ENCODE data around the gene SCYL2. TPM values are rescaled to one million over a fixed set of nuclear protein-coding genes. Genes with fewer than 3 reads are reported as not detected.
"Not testable (repeated sequence)": the region's sequence is repeated elsewhere in the genome, so short reads cannot be mapped to it uniquely, and the experiment has no call there.

The SCYL2 gene
- total RNA-seq, 1 experiment from 2014 or later, result 49.5 TPM

DNA sequence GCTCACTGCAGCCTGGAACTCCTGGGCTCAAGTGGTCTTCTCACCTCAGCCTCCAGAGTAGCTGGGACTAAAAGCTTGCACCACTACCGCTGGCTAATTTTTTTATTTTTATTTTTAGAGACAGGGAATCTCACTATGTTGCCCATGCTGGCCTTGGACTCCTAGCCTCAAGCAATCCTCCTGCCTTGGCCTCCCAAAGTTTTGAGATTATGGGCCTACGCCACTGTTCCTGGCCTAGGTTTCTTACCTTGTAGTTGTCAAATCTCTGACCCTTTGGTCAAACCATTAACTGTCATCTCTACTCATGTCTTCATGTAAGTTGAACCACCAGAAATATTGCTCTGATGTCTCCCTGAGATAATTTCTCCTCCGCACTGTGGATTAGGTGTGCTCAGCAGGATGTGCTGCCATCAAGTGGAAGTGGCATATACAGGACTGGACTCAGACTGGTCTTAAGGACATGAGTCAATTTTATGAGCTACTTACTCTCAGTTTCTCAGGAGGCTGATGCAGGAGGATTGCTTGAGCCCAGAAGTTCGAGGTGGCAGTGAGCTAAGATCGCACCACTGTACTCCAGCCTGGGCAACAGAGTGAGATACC lies 37.8 kb upstream of the SCYL2 start:
- Histone ChIP-seq H3K4me1 (peaks cover 11% of the 10 kb centered on the region), H3K36me3 (ENCODE audit: control insufficient read depth, insufficient read depth, low read length) (no peaks in the 10 kb centered on the region), H3K27me3 (replicated peaks; ENCODE audit: control insufficient read depth, insufficient read depth, low read length) (no peaks in the 10 kb centered on the region), H3K9me3 (no peaks in the 10 kb centered on the region), H3K4me3 (ENCODE audit: low read depth, low read length) (no peak overlapping the region)
- peak in 1 of 2 experiments; percentile 42 for TF ChIP-seq CTCF (IDR thresholded peaks at IDR 0.05; ENCODE audit: insufficient read depth in 1 of 2, low read depth in 1 of 2, low read length in 1 of 2, severe bottlenecking in 1 of 2, unreplicated experiment in 1 of 2)
- intact Hi-C loops (cut with micrococcal nuclease; ENCODE audit: unreplicated experiment), result loop anchor here (1.0 kb wide), 5 partner anchors 16 to 152 kb away; partner anchors contain the start of gene ACTR6
- ChIA-PET POLR2A (interaction anchor here (1.0 kb wide), 1 partner anchor 28 kb away, joined by 4 read pairs; the partner anchor contains the start of gene ACTR6), CTCF (interaction anchor here (0.5 to 2.6 kb wide), 15 partner anchors 10 to 1683 kb away, joined by 3 to 14 read pairs (median 4); partner anchors contain the start of genes ACTR6, DEPDC4 and SCYL2)
- no TSS peak for BruUV-seq (replicated peaks)
- Mint-ChIP-seq H3K27ac (ENCODE audit: unreplicated experiment) (peak overlapping the region; percentile 79), H3K4me1 (ENCODE audit: low read depth, unreplicated experiment) (peaks cover 16% of the 10 kb centered on the region), H3K36me3 (ENCODE audit: insufficient read depth, unreplicated experiment) (peaks cover 9% of the 10 kb centered on the region), H3K27me3 (ENCODE audit: insufficient read depth, unreplicated experiment) (no peaks in the 10 kb centered on the region), H3K9me3 (ENCODE audit: unreplicated experiment) (no peaks in the 10 kb centered on the region), H3K4me3 (ENCODE audit: unreplicated experiment) (no peak overlapping the region)
- DNase-seq, result peak; percentile 51 to 63

- no peaks in the 10 kb centered on the region for H3K36me3 ChIP-seq (ENCODE audit: control insufficient read depth, insufficient read depth, low read length)
- H3K4me1 ChIP-seq, result peaks cover 16% of the 10 kb centered on the region
- ChIA-PET CTCF (interaction anchor here (0.5 to 2.6 kb wide), 13 partner anchors 11 to 1683 kb away, joined by 3 to 14 read pairs (median 5); partner anchors contain the start of genes ACTR6, DEPDC4 and SCYL2), POLR2A (interaction anchor here (0.7 to 1.0 kb wide), 2 partner anchors 29 to 37 kb away, joined by 3 to 4 read pairs; partner anchors contain the start of genes ACTR6, DEPDC4 and SCYL2)
- Mint-ChIP-seq H3K36me3 (ENCODE audit: insufficient read depth, unreplicated experiment) (peaks cover 13% of the 10 kb centered on the region), H3K27me3 (ENCODE audit: insufficient read depth, unreplicated experiment) (no peaks in the 10 kb centered on the region), H3K9me3 (ENCODE audit: unreplicated experiment) (no peaks in the 10 kb centered on the region), H3K4me3 (ENCODE audit: unreplicated experiment) (peak overlapping the region; percentile 18), H3K4me1 (ENCODE audit: low read depth, unreplicated experiment) (peaks cover 21% of the 10 kb centered on the region), H3K27ac (ENCODE audit: unreplicated experiment) (peak overlapping the region; percentile 79)
- H3K4me3 ChIP-seq (ENCODE audit: low read depth, low read length), result no peak overlapping the region
- DNase-seq, result peak; percentile 51 to 75
- TF ChIP-seq CTCF (IDR thresholded peaks at IDR 0.05; ENCODE audit: insufficient read depth in 1 of 2, low read depth in 1 of 2, low read length in 1 of 2, severe bottlenecking in 1 of 2, unreplicated experiment in 1 of 2), result no peak
- H3K27me3 ChIP-seq (replicated peaks; ENCODE audit: control insufficient read depth, insufficient read depth, low read length), result no peaks in the 10 kb centered on the region
- H3K9me3 ChIP-seq, result no peaks in the 10 kb centered on the region
- intact Hi-C loops (cut with micrococcal nuclease; ENCODE audit: unreplicated experiment), result loop anchor here (1.0 to 10.0 kb wide), 7 partner anchors 17 to 507 kb away; partner anchors contain the start of gene ACTR6
- BruUV-seq (replicated peaks), result no TSS peak
Measured at GRCh38 chr12:100229876-100230275, 37.1 kb upstream of the SCYL2 start.

DNA sequence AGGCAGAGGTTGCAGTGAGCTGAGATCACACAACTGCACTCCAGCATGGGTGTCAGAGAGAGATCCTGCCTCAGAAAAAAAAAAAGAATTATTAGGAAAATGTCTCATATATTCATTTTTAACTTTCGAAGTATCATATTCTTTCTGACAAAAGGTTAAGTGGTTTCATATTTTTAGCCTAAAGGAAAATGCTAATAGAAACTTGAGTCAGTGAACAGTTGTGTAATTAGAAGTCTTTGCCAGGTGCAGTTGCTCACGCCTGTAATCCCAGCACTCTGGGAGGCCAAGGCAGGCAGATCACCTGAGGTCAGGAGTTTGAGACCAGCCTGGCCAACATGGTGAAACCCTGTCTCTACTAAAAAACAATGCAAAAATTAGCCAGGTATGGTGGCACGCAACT lies 35.1 kb upstream of the SCYL2 start:
- peaks cover 16% of the 10 kb centered on the region for H3K4me1 ChIP-seq
- intact Hi-C loops (cut with micrococcal nuclease; ENCODE audit: unreplicated experiment), result loop anchor here (5.0 to 10.0 kb wide), 2 partner anchors 163 to 505 kb away; no protein-coding TSS in a partner anchor
- H3K36me3 ChIP-seq (ENCODE audit: control insufficient read depth, insufficient read depth, low read length); H3K4me3 Mint-ChIP-seq (ENCODE audit: unreplicated experiment); H3K27me3 ChIP-seq (replicated peaks; ENCODE audit: control insufficient read depth, insufficient read depth, low read length); H3K9me3 ChIP-seq; H3K4me3 ChIP-seq (ENCODE audit: low read depth, low read length); POLR2A ChIA-PET; DNase-seq; BruUV-seq (replicated peaks); H3K27ac Mint-ChIP-seq (ENCODE audit: unreplicated experiment); H3K27me3 Mint-ChIP-seq (ENCODE audit: insufficient read depth, unreplicated experiment); H3K9me3 Mint-ChIP-seq (ENCODE audit: unreplicated experiment): not testable (repeated sequence)
- CTCF ChIA-PET, result interaction anchor here (0.6 kb wide), 1 partner anchor 115 kb away, joined by 4 read pairs; no protein-coding TSS in a partner anchor
- peaks cover 13% of the 10 kb centered on the region for H3K36me3 Mint-ChIP-seq (ENCODE audit: insufficient read depth, unreplicated experiment)
- peaks cover 21% of the 10 kb centered on the region for H3K4me1 Mint-ChIP-seq (ENCODE audit: low read depth, unreplicated experiment)

Measured in Caco-2 (cell line).